ENCODE results near the gene SLBP.
"Not testable (repeated sequence)": the region's sequence is repeated elsewhere in the genome, so short reads cannot be mapped to it uniquely, and the experiment has no call there.

Gene SLBP

GRCh38 chr4:1674682-1675081 is 37.4 kb downstream of the SLBP start:
- no peak for DNase-seq (ENCODE audit: low read depth)

- no peak for DNase-seq (ENCODE audit: low read depth)
Observed at GRCh38 chr4:1673671-1674070, 38.4 kb downstream of the SLBP start.

GRCh38 chr4:1671011-1671410 is 41.1 kb downstream of the SLBP start:
- DNase-seq (ENCODE audit: low read depth), result not testable (repeated sequence)

- DNase-seq (ENCODE audit: low read depth), result no peak
Observed at GRCh38 chr4:1670279-1670678, 41.8 kb downstream of the SLBP start.

- no peak for DNase-seq (ENCODE audit: low read depth)
Observed at GRCh38 chr4:1669850-1670249, 42.3 kb downstream of the SLBP start.

- DNase-seq (ENCODE audit: low read depth), result no peak
Observed at GRCh38 chr4:1669270-1669669, 42.8 kb downstream of the SLBP start.

- no peak for DNase-seq (ENCODE audit: low read depth)
Observed at GRCh38 chr4:1668488-1668840, 43.7 kb downstream of the SLBP start.

- no peak for DNase-seq (ENCODE audit: low read depth)
Observed at GRCh38 chr4:1667273-1667672, 44.8 kb downstream of the SLBP start.

- DNase-seq (ENCODE audit: low read depth), result no peak
Observed at GRCh38 chr4:1666391-1666790, 45.7 kb downstream of the SLBP start.

GRCh38 chr4:1664141-1664540 is 48.0 kb downstream of the SLBP start:
- no peak for DNase-seq (ENCODE audit: low read depth)

- no peak for DNase-seq (ENCODE audit: low read depth)
Observed at GRCh38 chr4:1663549-1663948, 48.6 kb downstream of the SLBP start.

GRCh38 chr4:1661695-1662094 is 50.4 kb downstream of the SLBP start:
- DNase-seq (ENCODE audit: low read depth), result no peak

GRCh38 chr4:1660948-1661677 is 51.0 kb downstream of the SLBP start:
- DNase-seq (ENCODE audit: low read depth), result no peak

GRCh38 chr4:1659104-1660043 is 52.7 kb downstream of the SLBP start:
- no peak for DNase-seq (ENCODE audit: low read depth)

GRCh38 chr4:1658581-1658980 is 53.5 kb downstream of the SLBP start:
- no peak for DNase-seq (ENCODE audit: low read depth)

GRCh38 chr4:1658146-1658545 is 54.0 kb downstream of the SLBP start:
- no peak for DNase-seq (ENCODE audit: low read depth)

- no peak for DNase-seq (ENCODE audit: low read depth)
Observed at GRCh38 chr4:1656986-1657385, 55.1 kb downstream of the SLBP start.

- DNase-seq (ENCODE audit: low read depth), result no peak
Observed at GRCh38 chr4:1656132-1656531, 56.0 kb downstream of the SLBP start.

- no peak for DNase-seq (ENCODE audit: low read depth)
Observed at GRCh38 chr4:1655676-1656075, 56.4 kb downstream of the SLBP start.

GRCh38 chr4:1655081-1655480 is 57.0 kb downstream of the SLBP start:
- no peak for DNase-seq (ENCODE audit: low read depth)

- no peak for DNase-seq (ENCODE audit: low read depth)
Observed at GRCh38 chr4:1654216-1654955, 57.7 kb downstream of the SLBP start.

- no peak for DNase-seq (ENCODE audit: low read depth)
Observed at GRCh38 chr4:1653776-1654175, 58.3 kb downstream of the SLBP start.

GRCh38 chr4:1652088-1652487 is 60.0 kb downstream of the SLBP start:
- DNase-seq (ENCODE audit: low read depth), result no peak
